ENCODE data around the gene FIBCD1. TPM values are rescaled to one million over a fixed set of nuclear protein-coding genes. Genes with fewer than 3 reads are reported as not detected.

FIBCD1 gene
- total RNA-seq, 1 donor from 2014 or later: 0.54 TPM

GRCh38 chr9:130902204-130903185 is 36.6 kb downstream of the FIBCD1 start:
- intact Hi-C loops (cut with DNase I): no loop called here
- DNase-seq (ENCODE audit: low spot score): no peak

DNA sequence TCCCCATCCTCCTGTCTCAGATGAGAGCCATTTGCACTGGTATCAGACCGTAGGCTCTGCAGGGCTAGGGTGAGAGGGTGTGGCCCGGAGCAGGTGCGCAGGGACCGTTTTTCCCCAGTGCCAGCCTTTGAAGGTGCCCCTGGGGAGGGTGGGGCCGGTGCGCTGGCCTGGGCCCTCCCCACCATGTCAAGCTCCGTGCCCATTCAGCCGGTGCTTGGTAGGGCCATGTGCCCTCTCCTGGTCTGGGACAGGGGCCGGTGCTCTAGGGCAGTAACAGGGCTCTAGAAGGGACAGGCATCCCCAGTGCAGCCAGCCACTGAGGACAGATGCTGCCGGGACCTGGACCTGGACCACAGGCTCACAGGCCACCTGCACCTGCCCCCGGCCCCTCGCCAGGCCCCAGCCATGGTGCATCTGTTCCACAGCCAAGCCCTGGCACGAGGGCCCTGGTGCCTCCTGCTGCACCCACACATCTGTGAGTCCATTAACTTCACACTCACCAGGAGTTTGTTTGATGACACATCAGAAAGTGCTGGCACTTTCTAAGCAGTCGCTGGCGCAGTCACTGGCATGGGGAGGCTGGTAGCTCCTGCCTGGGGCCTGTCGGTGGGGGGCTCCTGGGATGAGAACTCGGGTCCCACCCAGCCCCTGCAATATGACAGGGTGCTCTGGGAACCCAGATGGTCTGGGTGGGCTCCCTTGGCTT is 37.4 kb downstream of the FIBCD1 start:
- intact Hi-C loops (cut with DNase I): no loop called here
- DNase-seq (ENCODE audit: low spot score): no peak

GRCh38 chr9:130900701-130901497 is 38.1 kb downstream of the FIBCD1 start:
- no peak for DNase-seq (ENCODE audit: low spot score)

DNA sequence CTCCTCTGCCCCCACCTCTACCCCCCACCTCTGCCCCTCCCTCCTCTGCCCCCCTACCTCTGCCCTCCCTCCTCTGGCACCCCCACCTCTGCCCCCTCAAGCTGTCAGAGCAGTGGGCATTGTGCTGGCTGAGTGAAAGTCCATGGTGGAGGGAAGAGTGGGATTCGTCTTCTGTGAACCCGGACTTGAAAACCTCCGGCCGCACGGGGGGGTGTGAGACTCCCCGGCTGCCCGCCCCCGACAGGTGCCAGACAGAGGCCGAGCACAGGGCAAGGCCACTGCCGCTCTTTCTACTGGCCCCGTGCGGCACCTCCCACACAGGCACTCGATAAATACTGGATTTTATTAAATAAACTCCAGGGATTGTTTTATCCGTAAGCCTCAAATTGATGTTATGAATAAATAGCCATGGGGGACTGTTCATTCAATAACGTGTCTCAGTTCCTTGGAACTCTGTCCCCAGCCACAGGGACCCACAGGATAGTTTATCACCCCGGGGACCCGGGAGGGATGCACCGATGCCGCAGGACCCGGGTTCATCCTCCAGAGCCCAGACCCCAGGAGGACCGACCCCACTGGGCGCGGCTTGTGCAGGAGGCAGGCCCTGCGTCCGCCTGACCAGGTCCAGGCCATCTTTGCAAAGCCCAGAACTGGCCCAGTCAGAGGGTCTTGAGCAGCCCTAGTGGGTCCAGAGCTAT is 39.8 kb downstream of the FIBCD1 start:
- no peak for DNase-seq (ENCODE audit: low spot score)
- intact Hi-C loops (cut with DNase I): no loop called here

More at GRCh38 chr9:130900701-130901497, 38.1 kb downstream of the FIBCD1 start:
- intact Hi-C loops (cut with DNase I): no loop called here

DNA sequence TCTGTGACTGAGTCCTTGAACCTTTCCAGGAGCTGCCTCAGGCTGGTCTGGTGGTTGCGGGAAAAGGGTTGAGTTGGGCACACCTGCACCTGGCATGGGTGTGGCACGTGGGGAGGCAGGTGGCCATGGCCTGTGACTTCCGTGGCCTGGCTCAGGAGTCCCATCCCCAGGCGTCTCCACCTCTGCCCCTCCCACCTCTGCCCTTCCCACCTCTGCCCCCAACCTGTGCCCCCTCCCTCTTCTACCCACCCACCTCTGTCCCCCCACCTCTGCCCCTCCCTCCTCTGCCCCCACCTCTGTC is 40.5 kb downstream of the FIBCD1 start:
- DNase-seq (ENCODE audit: low spot score): no peak
- intact Hi-C loops (cut with DNase I): no loop called here

GRCh38 chr9:130897848-130898551 is 41.0 kb downstream of the FIBCD1 start:
- no peak for DNase-seq (ENCODE audit: low spot score)
- intact Hi-C loops (cut with DNase I): no loop called here

- DNase-seq (ENCODE audit: low spot score): no peak
- intact Hi-C loops (cut with DNase I): no loop called here
Observed at GRCh38 chr9:130897105-130897751, 41.8 kb downstream of the FIBCD1 start.

- no peak for DNase-seq (ENCODE audit: low spot score)
- intact Hi-C loops (cut with DNase I): no loop called here
Observed at GRCh38 chr9:130896233-130897014, 42.6 kb downstream of the FIBCD1 start, which contains the start of gene QRFP. Gene QRFP, minus strand, starts transcription at chr9:130896812. Its CDS starts 2,974 bp downstream, at chr9:130893838.

- no peak for DNase-seq (ENCODE audit: low spot score)
- intact Hi-C loops (cut with DNase I): no loop called here
Observed at GRCh38 chr9:130895481-130896232, 43.4 kb downstream of the FIBCD1 start.

GRCh38 chr9:130895038-130895437 is 44.0 kb downstream of the FIBCD1 start:
- no peak for DNase-seq (ENCODE audit: low spot score)
- intact Hi-C loops (cut with DNase I): no loop called here

DNA sequence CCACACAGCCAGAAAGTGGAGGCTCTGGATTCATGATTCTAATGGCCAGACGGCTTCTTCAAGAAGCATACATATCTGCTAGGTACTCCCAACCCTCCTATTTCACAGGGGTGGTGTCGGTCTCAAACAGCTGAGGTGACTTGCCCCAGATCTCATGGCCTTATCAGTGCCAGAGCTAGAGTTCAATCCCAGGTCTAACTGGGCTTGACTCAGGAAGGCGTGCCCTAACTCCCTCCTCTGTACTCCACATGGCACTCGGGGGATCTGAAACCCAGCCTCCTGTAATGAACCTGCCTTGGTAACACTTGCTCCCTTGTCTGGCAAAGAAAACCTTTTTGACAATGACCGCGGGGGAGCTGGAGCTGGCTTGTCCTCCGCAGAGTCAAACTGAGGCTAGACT is 44.5 kb downstream of the FIBCD1 start:
- intact Hi-C loops (cut with DNase I): no loop called here
- DNase-seq (ENCODE audit: low spot score): no peak

- peak; percentile 84 for DNase-seq (ENCODE audit: low spot score)
- intact Hi-C loops (cut with DNase I): no loop called here
Observed at GRCh38 chr9:130893341-130894101, 45.5 kb downstream of the FIBCD1 start.

- intact Hi-C loops (cut with DNase I): no loop called here
Observed at GRCh38 chr9:130892477-130893304, 46.4 kb downstream of the FIBCD1 start.

GRCh38 chr9:130891688-130892476 is 47.2 kb downstream of the FIBCD1 start:
- intact Hi-C loops (cut with DNase I): no loop called here
- no peak for DNase-seq (ENCODE audit: low spot score)

More at GRCh38 chr9:130892477-130893304, 46.4 kb downstream of the FIBCD1 start:
- DNase-seq (ENCODE audit: low spot score): no peak

All from cardiac septum (tissue), 1 donor.